GM19395 (cell line): ENCODE results near the gene NNAT.
"Not testable (repeated sequence)": the region's sequence is repeated elsewhere in the genome, so short reads cannot be mapped to it uniquely, and the experiment has no call there.

ENCODE experiments used
- ATAC-seq: cut with Tn5 transposase; IDR thresholded peaks from one replicate; pipeline ENCODE4 v1.9.1; 2021; ENCODE audit warnings: mild to moderate bottlenecking, moderate library complexity; ENCODE audit not compliant: unreplicated experiment

NNAT gene

GRCh38 chr20:37538003-37538402, 17.0 kb downstream of the NNAT start:
- no peak for ATAC-seq

GRCh38 chr20:37539424-37539823, 18.4 kb downstream of the NNAT start:
- ATAC-seq: no peak

- no peak for ATAC-seq
Observed at GRCh38 chr20:37540001-37540400, 19.0 kb downstream of the NNAT start.

GRCh38 chr20:37540838-37541237, 19.8 kb downstream of the NNAT start:
- not testable (repeated sequence) for ATAC-seq

- no peak for ATAC-seq
Observed at GRCh38 chr20:37541326-37541725, 20.3 kb downstream of the NNAT start.

- no peak for ATAC-seq
Observed at GRCh38 chr20:37542281-37542680, 21.2 kb downstream of the NNAT start.

GRCh38 chr20:37543828-37544227, 22.8 kb downstream of the NNAT start:
- no peak for ATAC-seq

GRCh38 chr20:37544386-37544785, 23.3 kb downstream of the NNAT start:
- ATAC-seq: no peak

GRCh38 chr20:37545516-37545915, 24.5 kb downstream of the NNAT start:
- no peak for ATAC-seq

- no peak for ATAC-seq
Observed at GRCh38 chr20:37547912-37548311, 26.9 kb downstream of the NNAT start.

GRCh38 chr20:37550101-37550920, 29.3 kb downstream of the NNAT start:
- ATAC-seq: not testable (repeated sequence)

GRCh38 chr20:37551660-37552059, 30.6 kb downstream of the NNAT start:
- ATAC-seq: not testable (repeated sequence)

GRCh38 chr20:37552415-37552814, 31.4 kb downstream of the NNAT start:
- ATAC-seq: no peak

GRCh38 chr20:37554721-37555298, 33.8 kb downstream of the NNAT start:
- not testable (repeated sequence) for ATAC-seq

- ATAC-seq: no peak
Observed at GRCh38 chr20:37556538-37556937, 35.5 kb downstream of the NNAT start.

- no peak for ATAC-seq
Observed at GRCh38 chr20:37558306-37558705, 37.3 kb downstream of the NNAT start.

GRCh38 chr20:37558779-37559178, 37.7 kb downstream of the NNAT start:
- no peak for ATAC-seq

GRCh38 chr20:37559312-37560027, 38.4 kb downstream of the NNAT start:
- ATAC-seq: no peak

- no peak for ATAC-seq
Observed at GRCh38 chr20:37560629-37561028, 39.6 kb downstream of the NNAT start.

GRCh38 chr20:37562695-37563480, 41.8 kb downstream of the NNAT start:
- no peak for ATAC-seq

- ATAC-seq: no peak
Observed at GRCh38 chr20:37564016-37564387, 43.0 kb downstream of the NNAT start.
